HepG2 (cell line): ENCODE measurements around the gene CEACAM4. TPM values are rescaled to one million over a fixed set of nuclear protein-coding genes. Genes with fewer than 3 reads are reported as not detected.

Source experiments
- ATAC-seq: fragments of 200-7000 bp; cut with Tn5 transposase; 3 replicates; pipeline ENCODE4 v1.9.1; 2020; ENCODE audit warnings: mild to moderate bottlenecking, moderate library complexity
- Bru-seq: library from RNA; stranded (reverse); fragments of 400-500 nt; gene quantifications from one replicate; lab custom pipeline; 2021; lab: Mats Ljungman, UMichigan
- BruChase-seq, 2 experiments: library from RNA; stranded (reverse); fragments of 400-500 nt; gene quantifications; one replicate each; lab custom pipeline; 2021; lab: Mats Ljungman, UMichigan
- BruUV-seq: library from RNA; stranded (reverse); fragments of 400-500 nt; replicated peaks from 2 replicates; lab custom pipeline; 2021; lab: Mats Ljungman, UMichigan
- CTCF ChIA-PET: fragments of 300-600 bp; formaldehyde crosslinking; extraction: SDS; loops from one replicate; lab custom pipeline; 2021; ENCODE audit warnings: low total read pairs, inconsistent platforms, low intra/inter-chr PET ratio; lab: Yijun Ruan, JAX
- POLR2A ChIA-PET: fragments of 350-600 bp; sonication (Branson Sonifier 250); formaldehyde crosslinking; loops from one replicate; lab custom pipeline; 2020; ENCODE audit warnings: antibody characterized with exemption, inconsistent platforms; lab: Yijun Ruan, JAX
- DNase-seq: peaks from one replicate; pipeline ENCODE4 v3.0.0-alpha.2; 2015; ENCODE audit warnings: low spot score
- FAIRE-seq: peaks from 3 replicates; lab custom pipeline; 2011; peaks lifted over from hg19 to GRCh38; lab: Jason Lieb, UNC
- H2AFZ ChIP-seq: one replicate; pipeline ENCODE4 v1.6.1; 2011; ENCODE audit warnings: low read length, inconsistent platforms
- H3K27ac ChIP-seq: fragments of 300-600 bp; 3 replicates; pipeline ENCODE4 v1.8.0; 2011; ENCODE audit warnings: mixed run types, mild to moderate bottlenecking, mixed read lengths, low read length, inconsistent platforms; ENCODE audit not compliant: insufficient read depth; ENCODE audit errors: extremely low read length
- H3K27me3 ChIP-seq, 2 experiments: fragments of 200-600 bp in 1 of 2; 2 replicates in 1 of 2; 3 replicates in 1 of 2; pipeline versions ENCODE4 v1.6.0 to v1.8.0; 2011; ENCODE audit warnings: low read length in 2 of 2, mild to moderate bottlenecking in 2 of 2, moderate library complexity in 2 of 2, inconsistent platforms in 1 of 2; ENCODE audit not compliant: insufficient read depth in 2 of 2, control insufficient read depth in 1 of 2
- H3K36me3 ChIP-seq, 2 experiments: fragments of 200-600 bp in 1 of 2; replicated peaks in 1 of 2; 2 replicates in 1 of 2; 3 replicates in 1 of 2; pipeline versions ENCODE4 v1.5.1 to v1.8.0; 2011; ENCODE audit warnings: low read length in 2 of 2, inconsistent platforms in 1 of 2; ENCODE audit not compliant: insufficient read depth in 2 of 2, control insufficient read depth in 1 of 2
- H3K4me1 ChIP-seq: 2 replicates; pipeline ENCODE4 v1.5.1; 2012; ENCODE audit warnings: low read length, inconsistent platforms; ENCODE audit not compliant: insufficient read depth
- H3K4me2 ChIP-seq: 2 replicates; pipeline ENCODE4 v1.6.0; 2011; ENCODE audit warnings: low read depth, low read length, inconsistent platforms
- H3K4me3 ChIP-seq, 3 experiments: fragments of 200-600 bp in 1 of 3; sonication (generic), shearing (Covaris generic) in 1 of 3; replicated peaks in 1 of 3; 2 replicates each; pipeline ENCODE4 v1.5.1; 2011 to 2016; ENCODE audit warnings: low read length in 3 of 3, inconsistent platforms in 2 of 3, low read depth in 2 of 3, mild to moderate bottlenecking in 2 of 3, control low read depth in 1 of 3, mixed read lengths in 1 of 3; ENCODE audit not compliant: insufficient read depth in 1 of 3
- H3K79me2 ChIP-seq: one replicate; pipeline ENCODE4 v1.6.1; 2011; ENCODE audit warnings: low read length, inconsistent platforms; ENCODE audit not compliant: insufficient read depth
- H3K9ac ChIP-seq: 2 replicates; pipeline ENCODE4 v1.6.0; 2011; ENCODE audit warnings: mild to moderate bottlenecking, low read depth, low read length, inconsistent platforms; ENCODE audit not compliant: insufficient read depth
- H3K9me3 ChIP-seq: 2 replicates; pipeline ENCODE4 v1.5.1; 2012; ENCODE audit warnings: mild to moderate bottlenecking, low read length
- H4K20me1 ChIP-seq: 2 replicates; pipeline ENCODE4 v1.6.0; 2011; ENCODE audit warnings: inconsistent platforms, mild to moderate bottlenecking, low read length, moderate library complexity; ENCODE audit not compliant: insufficient read depth
- CEBPZ ChIP-seq: IDR thresholded peaks from 2 replicates; pipeline ENCODE4 v1.6.1; 2012; ENCODE audit warnings: low read length, improper control_type of control experiment
- RARG ChIP-seq: sonication (generic); formaldehyde crosslinking; IDR thresholded peaks from 2 replicates; pipeline ENCODE4 v1.4.0; 2020; ENCODE audit warnings: low read depth, mild to moderate bottlenecking, missing genetic modification reagents
- SAFB2 ChIP-seq: sonication (generic); formaldehyde crosslinking; IDR thresholded peaks from 2 replicates; pipeline ENCODE4 v1.5.1; 2020; ENCODE audit warnings: missing genetic modification reagents, low read depth, mild to moderate bottlenecking, borderline replicate concordance
- YY1 ChIP-seq: IDR thresholded peaks from 2 replicates; pipeline ENCODE4 v1.6.1; 2011; ENCODE audit warnings: low read length, low read depth, moderate library complexity, mild to moderate bottlenecking; ENCODE audit not compliant: insufficient read depth, insufficient replicate concordance
- ZBTB7B ChIP-seq: sonication (generic); formaldehyde crosslinking; IDR thresholded peaks from 2 replicates; pipeline ENCODE4 v1.4.0; 2020; ENCODE audit warnings: missing genetic modification reagents
- ZNF260 ChIP-seq: sonication (generic); formaldehyde crosslinking; IDR thresholded peaks from 2 replicates; pipeline ENCODE4 v1.4.0; 2020; ENCODE audit warnings: missing genetic modification reagents, low read depth, mild to moderate bottlenecking, borderline replicate concordance
- ZNF292 ChIP-seq: sonication (generic); formaldehyde crosslinking; IDR thresholded peaks from 2 replicates; pipeline ENCODE4 v1.8.1; 2022; ENCODE audit warnings: mild to moderate bottlenecking, low read depth, missing genetic modification reagents, borderline replicate concordance
- WGBS: methylation state at CpG from one replicate; pipeline ENCODE4 v1.1.6; 2017; ENCODE audit warnings: low lambda C conversion rate; 5-methylcytosine and 5-hydroxymethylcytosine counted together
- in situ Hi-C: cut with HindIII; loops from 2 replicates; pipeline ENCODE4 v1.10.0; 2017; ENCODE audit warnings: low pct_unique_long_range_greater_than_20kb; ENCODE audit not compliant: extremely low pct_ligation_motif_present
- intact Hi-C: fragments of 100-400 bp; cut with micrococcal nuclease; formaldehyde crosslinking; loops from one replicate; pipeline ENCODE4 v1.10.0; 2022; ENCODE audit not compliant: unreplicated experiment
- long read RNA-seq, 2 experiments: library from RNA in 1 of 2; library from polyadenylated mRNA in 1 of 2; stranded (forward) in 1 of 2; unstranded in 1 of 2; transcript quantifications; one replicate each; pipeline ENCODE4 v2.0.0, GENCODE V29; 2019 to 2022
- polyA minus RNA-seq, 3 experiments: library from RNA; depleted of rRNA, polyadenylated mRNA; stranded (reverse); fragments of >200 nt; gene quantifications; 2 replicates each; pipeline ENCODE4 v1.2.3, GENCODE V29; 2011; ENCODE audit warnings: low replicate concordance in 1 of 3
- polyA plus RNA-seq, 8 experiments: library from polyadenylated mRNA; depleted of rRNA in 3 of 8; stranded (reverse) in 7 of 8; unstranded in 1 of 8; fragments of >200 nt; fragmentation: Illumina TruSeq in 4 of 8; extraction: Trizol in 4 of 8; gene quantifications; 2 replicates each; pipeline versions ENCODE4 v1.2.1 to v1.2.3, GENCODE V29; 2011 to 2016; ENCODE audit warnings: low read depth in 4 of 8, missing spikeins in 1 of 8, mixed read lengths in 1 of 8; ENCODE audit not compliant: insufficient read depth in 1 of 8
- total RNA-seq, 5 experiments: library from RNA; depleted of rRNA; stranded (reverse); fragments of >200 nt; fragmentation: Illumina TruSeq; extraction: Trizol; gene quantifications; 2 replicates each; pipeline ENCODE4 v1.2.3, GENCODE V29; 2016; ENCODE audit warnings: low read depth in 1 of 5

Gene CEACAM4
- total RNA-seq (2016; rRNA removed; fragmentation: Illumina TruSeq; extraction: Trizol) (not detected in 2 replicates), polyA plus RNA-seq (2011; rRNA removed) (not detected in 2 replicates), polyA minus RNA-seq (2011; rRNA and poly(A)+ RNA removed; ENCODE audit: low replicate concordance) (not detected in 2 replicates), Bru-seq, nascent RNA (not detected), BruChase-seq, experiment 1, labeled RNA remaining after a 6-hour chase (not detected), BruChase-seq, experiment 2, labeled RNA remaining after a 2-hour chase (not detected)
- total RNA-seq (2016; cell fraction: cytosol; rRNA removed; fragmentation: Illumina TruSeq; extraction: Trizol; ENCODE audit: low read depth): not detected in 2 replicates
- not detected in 2 replicates for total RNA-seq (2016; cell fraction: insoluble cytoplasmic fraction; rRNA removed; fragmentation: Illumina TruSeq; extraction: Trizol)
- not detected in 2 replicates for total RNA-seq (2016; cell fraction: membrane; rRNA removed; fragmentation: Illumina TruSeq; extraction: Trizol)
- not detected in 2 replicates for total RNA-seq (2016; cell fraction: nucleus; rRNA removed; fragmentation: Illumina TruSeq; extraction: Trizol)
- not detected in 2 replicates for polyA plus RNA-seq (2011; cell fraction: cytosol; rRNA removed)
- polyA plus RNA-seq (2011; cell fraction: nucleus; rRNA removed): not detected in 2 replicates
- not detected in 2 replicates for polyA plus RNA-seq (2012)
- polyA plus RNA-seq (2016; cell fraction: cytosol; fragmentation: Illumina TruSeq; extraction: Trizol; ENCODE audit: low read depth): not detected in 2 replicates
- not detected in 2 replicates for polyA plus RNA-seq (2016; cell fraction: insoluble cytoplasmic fraction; fragmentation: Illumina TruSeq; extraction: Trizol; ENCODE audit: low read depth)
- not detected in 2 replicates for polyA plus RNA-seq (2016; cell fraction: membrane; fragmentation: Illumina TruSeq; extraction: Trizol; ENCODE audit: low read depth)
- polyA plus RNA-seq (2016; cell fraction: nucleus; fragmentation: Illumina TruSeq; extraction: Trizol; ENCODE audit: insufficient read depth, low read depth): not detected in 2 replicates
- polyA minus RNA-seq (2011; cell fraction: cytosol; rRNA and poly(A)+ RNA removed): not detected in 2 replicates
- not detected in 2 replicates for polyA minus RNA-seq (2011; cell fraction: nucleus; rRNA and poly(A)+ RNA removed)
- long read RNA-seq, experiment 1: 0 reads
- long read RNA-seq, experiment 2: 0 reads

DNA sequence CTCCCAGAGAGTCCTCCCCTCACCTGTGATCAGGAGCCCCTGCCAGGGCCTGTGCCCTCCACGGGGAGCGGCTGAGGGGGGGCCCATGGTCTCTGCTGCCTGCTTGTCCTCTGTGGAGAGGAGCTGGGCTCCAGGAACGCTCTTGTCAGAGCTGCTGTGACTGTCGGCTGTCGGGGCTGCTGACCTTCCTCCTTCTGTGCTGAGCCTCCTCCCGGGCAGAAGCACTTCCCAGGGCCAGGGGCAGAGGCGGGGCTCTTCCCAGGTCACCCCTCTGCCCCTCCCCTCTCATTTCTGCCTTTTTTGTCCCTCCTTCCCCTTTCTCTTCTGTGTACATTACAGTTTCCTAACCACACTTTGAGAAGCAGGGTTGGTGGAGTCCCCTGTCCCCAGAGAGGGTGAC is at the start of gene CEACAM4:
Gene CEACAM4, minus strand, starts transcription at position 198 of the 400 bp plus-strand sequence. Its CDS starts 111 bp downstream, at position 87.
- Histone ChIP-seq H3K4me3 (no peak within 1 kb of the TSS), H3K4me1 (no peaks in the 10 kb centered on the region), H3K27ac (no peak within 1 kb of the TSS), H3K36me3 (no peaks in the 10 kb centered on the region), H3K27me3 (peaks cover 0 to 3% of the 10 kb centered on the region in 2 experiments; a peak in 1 of 5 replicates), H3K4me2 (no peak within 1 kb of the TSS), H3K79me2 (no peaks in the 10 kb centered on the region), H2AFZ (no peak within 1 kb of the TSS), H3K9me3 (peaks cover 21% of the 10 kb centered on the region), H3K9ac (no peak within 1 kb of the TSS), H4K20me1 (no peaks in the 10 kb centered on the region)
- FAIRE-seq: no peak
- no peak for TF ChIP-seq YY1
- no peak for TF ChIP-seq SAFB2 (CRISPR knock-in tag)
- TF ChIP-seq CEBPZ: no peak
- TF ChIP-seq ZBTB7B: no peak
- TF ChIP-seq ZNF260 (CRISPR knock-in tag): no peak
- TF ChIP-seq ZNF292 (CRISPR knock-in tag): no peak
- TF ChIP-seq RARG (CRISPR knock-in tag): no peak
- ChIA-PET CTCF (no interaction called here), POLR2A (no interaction called here)
- ATAC-seq: no peak
- intact Hi-C loops (no loop called here), in situ Hi-C loops (no loop called here)
- DNase-seq: no peak
- BruUV-seq: no TSS peak
- WGBS: 0% methylated on average over 4 of the region's 7 CpGs
